Spleen (tissue), 11 donors: Measurements from ENCODE around the gene ARHGEF1. TPM values are rescaled to one million over a fixed set of nuclear protein-coding genes. Genes with fewer than 3 reads are reported as not detected.

Experiments used
- DNase-seq: peaks from one replicate; pipeline ENCODE4 v3.0.0-alpha.2; 2020
- H3K27ac ChIP-seq, 8 donors: fragments of 200-600 bp; sonication (generic) in 7 of 8; 1 replicate in 4 of 8; 2 replicates in 4 of 8; pipeline versions ENCODE4 v1.5.0 to v1.8.0; 2016 to 2021; ENCODE audit warnings: inconsistent platforms in 4 of 8, mild to moderate bottlenecking in 4 of 8, moderate library complexity in 1 of 8
- H3K27me3 ChIP-seq, 7 donors: fragments of 200-600 bp; sonication (generic) in 6 of 7; replicated peaks in 1 of 7; 1 replicate in 4 of 7; 2 replicates in 3 of 7; pipeline versions ENCODE4 v1.5.0 to v1.8.0; 2016 to 2021; ENCODE audit warnings: inconsistent platforms in 3 of 7, mild to moderate bottlenecking in 1 of 7
- H3K36me3 ChIP-seq, 6 donors: fragments of 200-600 bp; sonication (generic) in 5 of 6; 1 replicate in 4 of 6; 2 replicates in 2 of 6; pipeline versions ENCODE4 v1.5.0 to v1.8.0; 2016 to 2021; ENCODE audit warnings: inconsistent platforms in 2 of 6
- H3K4me1 ChIP-seq, 6 donors: fragments of 200-600 bp; sonication (generic) in 5 of 6; 1 replicate in 3 of 6; 2 replicates in 3 of 6; pipeline versions ENCODE4 v1.5.0 to v1.8.0; 2016 to 2021; ENCODE audit warnings: inconsistent platforms in 3 of 6
- H3K4me3 ChIP-seq, 8 donors: fragments of 200-600 bp; sonication (generic) in 7 of 8; 1 replicate in 4 of 8; 2 replicates in 4 of 8; pipeline versions ENCODE4 v1.5.0 to v1.8.0; 2016 to 2021; ENCODE audit warnings: inconsistent platforms in 4 of 8, mild to moderate bottlenecking in 4 of 8, moderate library complexity in 2 of 8
- H3K9me3 ChIP-seq, 8 donors: fragments of 200-600 bp; sonication (generic) in 7 of 8; 1 replicate in 4 of 8; 2 replicates in 4 of 8; pipeline versions ENCODE4 v1.5.0 to v1.8.0; 2016 to 2021; ENCODE audit warnings: inconsistent platforms in 4 of 8
- POLR2A ChIP-seq, 3 donors: fragments of 450-650 bp; IDR thresholded peaks; one replicate each; pipeline ENCODE4 v1.5.1; 2017; ENCODE audit warnings: antibody characterized with exemption in 3 of 3, mild to moderate bottlenecking in 1 of 3
- POLR2AphosphoS5 ChIP-seq, 3 donors: sonication (generic); formaldehyde crosslinking; IDR thresholded peaks; one replicate each; pipeline ENCODE4 v1.5.1; 2017; ENCODE audit warnings: antibody characterized with exemption in 3 of 3
- WGBS, 5 donors: extraction: QIAGEN DNeasy Blood & Tissue Kit in 3 of 5; methylation state at CpG; one replicate each; pipeline versions ENCODE4 v1.1.5 to v1.1.7; 2013 to 2018; 5-methylcytosine and 5-hydroxymethylcytosine counted together
- intact Hi-C: fragments of 100-400 bp; cut with DNase I; formaldehyde crosslinking; loops from one replicate; pipeline ENCODE4 v1.15.0; 2023; ENCODE audit warnings: low total_unique reads
- polyA plus RNA-seq, 3 donors: library from polyadenylated mRNA; stranded (reverse); fragments of 200-250 nt; gene quantifications; one replicate each; pipeline ENCODE4 v1.2.1, GENCODE V29; 2013
- total RNA-seq, 7 donors: library from RNA; depleted of rRNA in 3 of 7; stranded (reverse); fragments of >200 nt in 3 of 7; fragmentation: NEBNext Ultra II Directional in 4 of 7; extraction: Animal tissue kit (Norgen Biotek cat#: 25700) in 4 of 7; gene quantifications; one replicate each; pipeline versions ENCODE4 v1.1.0 to v1.2.1, GENCODE V29; 2016 to 2021
- TF ChIP-seq, protein P1 (sequence below), 11 experiments: fragments of 200-600 bp in 7 of 11; fragments of 450-650 bp in 4 of 11; sonication (generic) in 4 of 11; IDR thresholded peaks in 8 of 11; conservative IDR thresholded peaks in 3 of 11; 1 replicate in 7 of 11; 2 replicates in 4 of 11; pipeline versions ENCODE4 v1.4.0 to v1.8.0; 2016 to 2021; ENCODE audit warnings: antibody characterized with exemption in 11 of 11, inconsistent platforms in 4 of 11, mild to moderate bottlenecking in 1 of 11
- donor health status: healthy with polysubstance abuse.
- donor health status: DM: no; HTN: no; CAD: no; lungs with moderate emphysema.
- donor health status: DM: no; HTN: no; CAD: no.
- donor health status: Bipolar disorder and iron deficiency.
- donor health status: healthy.
- donor health status: DM: no; HTN: no; CAD: no.
- donor health status: DM: yes; HTN: yes; CAD: no.

ARHGEF1 gene
- total and polyA plus RNA-seq, 10 donors: 238 to 543 (median 383) TPM

- WGBS, 5 donors: 79 to 85% (median 81%) methylated on average over 21 of the region's 21 CpGs
- no peaks in the 10 kb centered on the region for H3K9me3 ChIP-seq
- H3K4me1 ChIP-seq: peaks cover 0 to 26% (median 3%) of the 10 kb centered on the region in 6 donors
- DNase-seq: peak; percentile 70
- peaks cover 0 to 12% (median 5%) of the 10 kb centered on the region in 7 donors for H3K27me3 ChIP-seq
- intact Hi-C loops: no loop called here
- H3K36me3 ChIP-seq: peaks cover 6 to 65% (median 61%) of the 10 kb centered on the region in 6 donors
- TF ChIP-seq POLR2AphosphoS5 (IDR thresholded peaks at IDR 0.05) (peak; percentile 20 to 70 (median 21)), POLR2A (IDR thresholded peaks at IDR 0.05) (no peak)
- TF ChIP-seq, protein P1, sequence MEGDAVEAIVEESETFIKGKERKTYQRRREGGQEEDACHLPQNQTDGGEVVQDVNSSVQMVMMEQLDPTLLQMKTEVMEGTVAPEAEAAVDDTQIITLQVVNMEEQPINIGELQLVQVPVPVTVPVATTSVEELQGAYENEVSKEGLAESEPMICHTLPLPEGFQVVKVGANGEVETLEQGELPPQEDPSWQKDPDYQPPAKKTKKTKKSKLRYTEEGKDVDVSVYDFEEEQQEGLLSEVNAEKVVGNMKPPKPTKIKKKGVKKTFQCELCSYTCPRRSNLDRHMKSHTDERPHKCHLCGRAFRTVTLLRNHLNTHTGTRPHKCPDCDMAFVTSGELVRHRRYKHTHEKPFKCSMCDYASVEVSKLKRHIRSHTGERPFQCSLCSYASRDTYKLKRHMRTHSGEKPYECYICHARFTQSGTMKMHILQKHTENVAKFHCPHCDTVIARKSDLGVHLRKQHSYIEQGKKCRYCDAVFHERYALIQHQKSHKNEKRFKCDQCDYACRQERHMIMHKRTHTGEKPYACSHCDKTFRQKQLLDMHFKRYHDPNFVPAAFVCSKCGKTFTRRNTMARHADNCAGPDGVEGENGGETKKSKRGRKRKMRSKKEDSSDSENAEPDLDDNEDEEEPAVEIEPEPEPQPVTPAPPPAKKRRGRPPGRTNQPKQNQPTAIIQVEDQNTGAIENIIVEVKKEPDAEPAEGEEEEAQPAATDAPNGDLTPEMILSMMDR (IDR thresholded peaks at IDR 0.05 in 8 of 11, conservative IDR thresholded peaks at IDR 0.05 in 3 of 11): no peak
- H3K4me3 ChIP-seq: no peak overlapping the region
- no peak overlapping the region for H3K27ac ChIP-seq
These were observed 24.1 kb downstream of the ARHGEF1 start for GRCh38 chr19:41906916-41907680.

DNA sequence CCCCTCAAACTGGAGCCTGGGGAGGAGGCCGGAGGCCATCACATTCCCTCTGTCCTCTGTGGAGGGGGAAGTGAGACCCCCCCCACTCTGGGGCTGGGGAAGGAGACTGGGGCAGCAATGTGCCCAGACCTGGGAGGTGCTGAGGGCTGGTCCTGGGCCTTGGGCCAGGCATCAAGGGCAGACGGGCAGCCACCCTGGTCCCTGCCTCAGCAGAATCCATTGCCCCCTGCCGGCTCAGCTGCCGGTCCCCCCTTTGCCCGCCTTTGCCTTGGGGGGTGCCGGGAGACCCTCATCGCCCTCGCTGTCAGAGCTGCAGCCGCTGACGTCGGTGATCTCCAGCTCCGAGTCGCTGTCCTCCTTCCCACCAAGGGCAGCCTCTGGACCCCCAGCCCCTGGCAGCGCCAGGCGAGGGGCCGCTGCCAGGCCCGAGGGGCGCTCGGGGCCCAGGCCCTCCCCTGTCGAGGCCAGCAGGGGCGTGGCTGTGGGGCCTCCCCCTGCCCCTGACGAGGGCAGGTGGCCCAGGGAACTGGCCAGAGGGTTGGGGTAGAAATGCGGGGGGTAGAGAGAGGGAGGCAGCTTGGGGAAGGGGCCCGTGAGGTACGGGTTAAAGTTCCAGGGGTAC lies 25.1 kb downstream of the ARHGEF1 start:
- no peak for DNase-seq
- 80 to 92% (median 88%) methylated on average over 24 to 25 of the region's 25 CpGs for WGBS, 5 donors
- intact Hi-C loops: no loop called here
- Histone ChIP-seq H3K27me3 (peaks cover 0 to 22% (median 16%) of the 10 kb centered on the region in 7 donors), H3K4me3 (no peak overlapping the region), H3K9me3 (no peaks in the 10 kb centered on the region), H3K4me1 (peaks cover 0 to 36% (median 13%) of the 10 kb centered on the region in 6 donors), H3K27ac (no peak overlapping the region), H3K36me3 (peaks cover 4 to 55% (median 51%) of the 10 kb centered on the region in 6 donors)
- TF ChIP-seq, protein P1 (IDR thresholded peaks at IDR 0.05 in 8 of 11, conservative IDR thresholded peaks at IDR 0.05 in 3 of 11): no peak
- no peak for TF ChIP-seq POLR2A (IDR thresholded peaks at IDR 0.05)
- peak; percentile 44 to 75 (median 55) for TF ChIP-seq POLR2AphosphoS5 (IDR thresholded peaks at IDR 0.05)

DNA sequence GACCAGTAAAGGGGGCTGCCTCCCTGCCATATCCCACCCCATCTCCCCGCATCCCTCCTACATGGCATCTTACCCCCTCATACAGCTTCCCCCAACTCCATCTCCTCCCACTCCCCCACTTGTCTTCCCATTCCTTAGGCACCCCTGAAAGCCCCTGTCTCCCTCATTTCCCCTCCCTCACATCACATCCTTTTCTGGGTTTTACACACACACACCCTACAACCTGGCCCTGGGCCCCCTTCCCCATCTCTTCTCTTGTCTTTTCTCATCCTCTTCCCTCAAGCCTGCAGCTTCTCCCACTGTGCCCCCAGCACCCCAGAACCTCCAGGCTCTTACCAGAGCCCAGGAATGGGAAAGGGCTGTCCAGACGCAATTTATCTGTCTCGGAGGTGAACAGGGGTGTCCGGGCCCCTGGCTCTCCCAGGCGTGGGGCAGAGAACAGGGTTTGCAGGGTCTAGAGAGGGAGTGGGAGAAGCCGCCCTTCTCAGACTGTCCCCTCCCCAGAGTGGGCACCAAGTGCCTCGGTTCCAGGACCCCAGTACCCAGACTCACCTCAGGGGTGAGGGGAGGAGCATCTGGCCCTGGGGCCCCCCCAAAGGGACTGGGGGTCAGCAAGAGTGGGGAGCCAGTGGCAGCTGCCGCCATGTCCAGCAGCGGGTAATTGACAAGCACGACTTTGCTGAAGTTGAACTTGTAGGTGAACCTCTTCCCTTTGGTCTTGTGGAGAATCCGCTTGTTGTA lies 25.9 kb downstream of the ARHGEF1 start:
- Histone ChIP-seq H3K27me3 (peaks cover 0 to 30% (median 21%) of the 10 kb centered on the region in 7 donors), H3K4me3 (no peak overlapping the region), H3K4me1 (peaks cover 0 to 44% (median 18%) of the 10 kb centered on the region in 6 donors), H3K36me3 (peaks cover 0 to 47% (median 43%) of the 10 kb centered on the region in 6 donors), H3K9me3 (no peaks in the 10 kb centered on the region), H3K27ac (no peak overlapping the region)
- intact Hi-C loops: no loop called here
- TF ChIP-seq POLR2AphosphoS5 (IDR thresholded peaks at IDR 0.05): peak; percentile 14 to 65 (median 36)
- TF ChIP-seq, protein P1 (IDR thresholded peaks at IDR 0.05 in 8 of 11, conservative IDR thresholded peaks at IDR 0.05 in 3 of 11): no peak
- WGBS, 5 donors: 79 to 89% (median 82%) methylated on average over 11 of the region's 11 CpGs
- no peak for DNase-seq
